DND-41 (cell line): ENCODE measurements around the gene YBX2.

Experiments
- ATAC-seq: fragments of 200-7000 bp; cut with Tn5 transposase; 3 replicates; pipeline ENCODE4 v1.9.1; 2021; ENCODE audit warnings: low read depth; ENCODE audit not compliant: insufficient read depth
- DNase-seq: peaks from one replicate; pipeline ENCODE4 v3.0.0-alpha.2; 2020
- H2AFZ ChIP-seq: 2 replicates; pipeline ENCODE4 v1.6.0; 2012; ENCODE audit warnings: low read depth, low read length
- H3K27ac ChIP-seq: 2 replicates; pipeline ENCODE4 v1.5.1; 2012; ENCODE audit warnings: low read length, inconsistent platforms
- H3K27me3 ChIP-seq: fragments of 200-600 bp; sonication (generic); 2 replicates; pipeline ENCODE4 v1.6.0; 2012; ENCODE audit warnings: low read length, mild to moderate bottlenecking, inconsistent platforms; ENCODE audit not compliant: insufficient read depth, poor library complexity
- H3K36me3 ChIP-seq: 2 replicates; pipeline ENCODE4 v1.5.1; 2012; ENCODE audit warnings: low read length, inconsistent platforms; ENCODE audit not compliant: insufficient read depth
- H3K4me1 ChIP-seq: 2 replicates; pipeline ENCODE4 v1.5.1; 2012; ENCODE audit warnings: mild to moderate bottlenecking, low read length; ENCODE audit not compliant: insufficient read depth
- H3K4me2 ChIP-seq: 2 replicates; pipeline ENCODE4 v1.6.0; 2012; ENCODE audit warnings: mild to moderate bottlenecking, moderate library complexity, low read length, inconsistent platforms; ENCODE audit not compliant: insufficient read depth
- H3K4me3 ChIP-seq, 2 experiments: fragments of 200-600 bp in 1 of 2; shearing (Covaris generic) in 1 of 2; 2 replicates each; pipeline ENCODE4 v1.5.1; 2012 to 2016; ENCODE audit warnings: inconsistent platforms in 2 of 2, low read length in 2 of 2, mild to moderate bottlenecking in 2 of 2, low read depth in 1 of 2, moderate library complexity in 1 of 2
- H3K79me2 ChIP-seq: 2 replicates; pipeline ENCODE4 v1.6.0; 2012; ENCODE audit warnings: low read length, inconsistent platforms; ENCODE audit not compliant: insufficient read depth
- H3K9ac ChIP-seq: 2 replicates; pipeline ENCODE4 v1.6.0; 2012; ENCODE audit warnings: low read depth, mild to moderate bottlenecking, inconsistent platforms, low read length, moderate library complexity
- H3K9me3 ChIP-seq: 2 replicates; pipeline ENCODE4 v1.5.1; 2012; ENCODE audit warnings: low read length, moderate library complexity, mild to moderate bottlenecking, inconsistent platforms; ENCODE audit not compliant: insufficient read depth, severe bottlenecking
- H4K20me1 ChIP-seq: 2 replicates; pipeline ENCODE4 v1.6.0; 2012; ENCODE audit warnings: low read length; ENCODE audit not compliant: insufficient read depth
- EZH2 ChIP-seq: IDR thresholded peaks from 3 replicates; pipeline ENCODE4 v1.6.1; 2012; ENCODE audit warnings: borderline replicate concordance, low read depth, mild to moderate bottlenecking, moderate library complexity, low read length, inconsistent platforms; ENCODE audit not compliant: severe bottlenecking
- TF ChIP-seq, protein P1 (sequence below): IDR thresholded peaks from 2 replicates; pipeline ENCODE4 v1.5.1; 2012; ENCODE audit warnings: borderline replicate concordance, low read length, moderate library complexity, mild to moderate bottlenecking; ENCODE audit not compliant: poor library complexity, severe bottlenecking; ENCODE audit errors: extremely low read depth

The YBX2 gene

DNA sequence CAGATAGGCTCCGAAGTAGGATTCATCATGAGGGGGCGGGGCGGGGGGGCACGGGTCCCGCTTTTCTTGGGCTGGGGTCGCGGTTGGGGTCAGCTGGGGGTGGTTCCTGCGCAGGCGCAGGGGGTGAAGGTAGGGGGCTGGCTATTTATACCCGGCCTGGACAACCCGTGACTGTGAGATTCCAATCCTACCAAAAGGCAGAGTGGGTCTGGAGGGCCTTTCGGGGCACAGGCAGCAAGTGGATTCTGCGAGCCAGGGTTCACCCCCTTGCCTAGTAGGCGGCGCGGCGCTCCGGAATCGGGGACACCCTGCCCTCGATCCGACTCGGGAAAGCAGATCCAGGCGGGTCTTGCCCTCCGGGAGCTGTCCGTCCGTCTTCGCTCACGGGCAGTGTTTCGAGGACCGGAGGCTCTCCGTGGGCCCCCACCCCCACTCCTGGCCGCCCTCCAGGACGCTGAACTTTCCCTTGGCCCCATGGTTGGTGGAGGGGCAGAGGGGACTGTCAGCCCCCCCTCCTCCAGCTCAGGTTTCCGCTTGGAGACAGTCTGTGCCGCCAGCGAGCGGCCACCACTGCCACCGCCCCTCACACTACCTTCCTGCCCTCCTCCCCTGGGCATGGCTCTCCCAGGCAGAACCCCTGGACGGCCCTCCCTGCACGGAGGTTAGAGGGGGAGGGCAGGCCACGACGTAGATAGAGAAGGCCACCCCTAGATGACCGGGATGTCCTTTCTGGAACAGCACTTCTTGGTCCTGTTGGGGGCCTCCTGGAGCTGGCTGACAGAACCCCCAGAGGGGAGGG, 12.3 kb downstream of the YBX2 start:
- Histone ChIP-seq H3K79me2 (no peaks in the 10 kb centered on the region), H4K20me1 (no peaks in the 10 kb centered on the region), H3K27ac (no peak overlapping the region), H3K4me3 (peak overlapping the region in 1 of 2 experiments; percentile 49; a peak in 2 of 4 replicates), H2AFZ (peak overlapping the region; percentile 8; the same call in 1 of the 2 replicates), H3K36me3 (no peaks in the 10 kb centered on the region), H3K9ac (peak overlapping the region; percentile 27; the same call in 1 of the 2 replicates), H3K4me1 (peaks cover 27% of the 10 kb centered on the region), H3K9me3 (no peaks in the 10 kb centered on the region), H3K27me3 (peaks cover 8% of the 10 kb centered on the region), H3K4me2 (peak overlapping the region; percentile 65)
- TF ChIP-seq, protein P1, sequence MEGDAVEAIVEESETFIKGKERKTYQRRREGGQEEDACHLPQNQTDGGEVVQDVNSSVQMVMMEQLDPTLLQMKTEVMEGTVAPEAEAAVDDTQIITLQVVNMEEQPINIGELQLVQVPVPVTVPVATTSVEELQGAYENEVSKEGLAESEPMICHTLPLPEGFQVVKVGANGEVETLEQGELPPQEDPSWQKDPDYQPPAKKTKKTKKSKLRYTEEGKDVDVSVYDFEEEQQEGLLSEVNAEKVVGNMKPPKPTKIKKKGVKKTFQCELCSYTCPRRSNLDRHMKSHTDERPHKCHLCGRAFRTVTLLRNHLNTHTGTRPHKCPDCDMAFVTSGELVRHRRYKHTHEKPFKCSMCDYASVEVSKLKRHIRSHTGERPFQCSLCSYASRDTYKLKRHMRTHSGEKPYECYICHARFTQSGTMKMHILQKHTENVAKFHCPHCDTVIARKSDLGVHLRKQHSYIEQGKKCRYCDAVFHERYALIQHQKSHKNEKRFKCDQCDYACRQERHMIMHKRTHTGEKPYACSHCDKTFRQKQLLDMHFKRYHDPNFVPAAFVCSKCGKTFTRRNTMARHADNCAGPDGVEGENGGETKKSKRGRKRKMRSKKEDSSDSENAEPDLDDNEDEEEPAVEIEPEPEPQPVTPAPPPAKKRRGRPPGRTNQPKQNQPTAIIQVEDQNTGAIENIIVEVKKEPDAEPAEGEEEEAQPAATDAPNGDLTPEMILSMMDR = no peak
- no peak for TF ChIP-seq EZH2
- ATAC-seq (no peak), DNase-seq (no peak)

DNA sequence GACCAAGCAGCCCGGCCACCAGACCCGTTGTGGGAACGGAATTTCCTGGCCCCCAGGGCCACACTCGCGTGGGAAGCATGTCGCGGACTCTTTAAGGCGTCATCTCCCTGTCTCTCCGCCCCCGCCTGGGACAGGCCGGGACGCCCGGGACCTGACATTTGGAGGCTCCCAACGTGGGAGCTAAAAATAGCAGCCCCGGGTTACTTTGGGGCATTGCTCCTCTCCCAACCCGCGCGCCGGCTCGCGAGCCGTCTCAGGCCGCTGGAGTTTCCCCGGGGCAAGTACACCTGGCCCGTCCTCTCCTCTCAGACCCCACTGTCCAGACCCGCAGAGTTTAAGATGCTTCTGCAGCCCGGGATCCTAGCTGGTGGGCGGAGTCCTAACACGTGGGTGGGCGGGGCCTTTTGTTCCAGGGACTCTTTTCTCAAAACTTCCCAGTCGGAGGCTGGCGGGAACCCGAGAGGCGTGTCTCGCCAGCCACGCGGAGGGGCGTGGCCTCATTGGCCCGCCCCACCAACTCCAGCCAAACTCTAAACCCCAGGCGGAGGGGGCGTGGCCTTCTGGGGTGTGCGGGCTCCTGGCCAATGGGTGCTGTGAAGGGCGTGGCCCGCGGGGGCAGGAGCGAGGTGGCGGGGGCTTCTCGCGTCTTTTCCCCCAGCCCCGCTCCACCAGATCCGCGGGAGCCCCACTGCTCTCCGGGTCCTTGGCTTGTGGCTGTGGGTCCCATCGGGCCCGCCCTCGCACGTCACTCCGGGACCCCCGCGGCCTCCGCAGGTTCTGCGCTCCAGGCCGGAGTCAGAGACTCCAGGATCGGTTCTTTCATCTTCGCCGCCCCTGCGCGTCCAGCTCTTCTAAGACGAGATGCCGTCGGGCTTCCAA, 13.1 kb downstream of the YBX2 start, which contains the start of gene SLC2A4:
SLC2A4 (plus strand) TSS at position 645 of the 879 bp plus-strand sequence; CDS start at position 862, 217 bp downstream.
- Histone ChIP-seq H2AFZ (peak within 1 kb of the TSS; percentile 61), H3K4me2 (peak within 1 kb of the TSS; percentile 65), H4K20me1 (no peaks in the 10 kb centered on the region), H3K27me3 (peaks cover 8% of the 10 kb centered on the region), H3K4me3 (peak within 1 kb of the TSS in 1 of 2 experiments; percentile 49; a peak in 2 of 4 replicates), H3K27ac (no peak within 1 kb of the TSS), H3K36me3 (no peaks in the 10 kb centered on the region), H3K9me3 (no peaks in the 10 kb centered on the region), H3K4me1 (peaks cover 27% of the 10 kb centered on the region), H3K79me2 (no peaks in the 10 kb centered on the region), H3K9ac (peak within 1 kb of the TSS; percentile 27)
- ATAC-seq (peak; percentile 83), DNase-seq (peak; percentile 93)
- TF ChIP-seq, protein P1 = no peak
- no peak for TF ChIP-seq EZH2

DNA sequence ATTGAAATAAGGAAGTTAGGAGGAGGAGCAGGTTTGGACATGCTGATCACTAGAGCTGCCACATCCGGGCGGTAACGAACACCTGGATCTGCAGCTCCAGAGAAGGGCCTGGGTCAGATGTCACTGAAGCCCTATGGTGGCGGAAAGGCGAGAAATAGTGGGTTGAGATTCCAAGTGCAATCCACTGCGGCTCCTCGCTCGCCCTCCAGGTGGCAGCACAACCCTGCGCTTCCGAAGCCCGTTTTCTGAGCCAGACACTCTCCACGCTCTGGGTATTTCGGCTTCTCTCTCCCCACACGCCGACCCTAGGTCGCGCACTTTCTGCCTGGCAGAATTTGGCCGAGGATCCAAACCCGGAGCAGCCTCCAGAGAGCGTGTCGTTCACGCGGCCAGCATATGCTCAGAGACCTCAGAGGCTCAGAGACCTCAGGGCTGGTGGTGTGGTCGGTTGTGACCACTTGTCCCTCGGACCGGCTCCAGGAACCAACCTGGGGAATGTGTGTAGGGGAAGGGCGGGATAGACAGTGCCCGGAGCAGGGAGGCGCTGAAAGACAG, 13.8 kb downstream of the YBX2 start:
- ATAC-seq (peak; percentile 78), DNase-seq (peak; percentile 83)
- TF ChIP-seq, protein P1 = peak; percentile 90
- TF ChIP-seq EZH2 = peak; percentile 65
- peaks cover 8% of the 10 kb centered on the region for H3K27me3 ChIP-seq
- peak overlapping the region; percentile 61 for H2AFZ ChIP-seq
- no peak overlapping the region for H3K27ac ChIP-seq
- no peaks in the 10 kb centered on the region for H4K20me1 ChIP-seq
- H3K4me2 ChIP-seq = peak overlapping the region; percentile 65
- peak overlapping the region in 1 of 2 experiments; percentile 49; a peak in 2 of 4 replicates for H3K4me3 ChIP-seq
- peaks cover 27% of the 10 kb centered on the region for H3K4me1 ChIP-seq
- no peaks in the 10 kb centered on the region for H3K79me2 ChIP-seq
- peak overlapping the region; percentile 11 for H3K9ac ChIP-seq
- no peaks in the 10 kb centered on the region for H3K9me3 ChIP-seq
- no peaks in the 10 kb centered on the region for H3K36me3 ChIP-seq
